ENCODE measurements around the gene TRIP12. TPM values are rescaled to one million over a fixed set of nuclear protein-coding genes. Genes with fewer than 3 reads are reported as not detected.

TRIP12 gene
- total and polyA plus RNA-seq, 4 donors = 18.6 to 358 (median 118) TPM

GRCh38 chr2:229780856-229781773 lies 140.7 kb downstream of the TRIP12 start:
- no peak overlapping the region for H3K4me3 ChIP-seq
- H3K9ac ChIP-seq (ENCODE audit: insufficient read depth in 1 of 2, low read length in 2 of 2) = no peak overlapping the region
- DNase-seq = peak in 2 of 3 donors; percentile 51 to 61
- no peaks in the 10 kb centered on the region for H3K4me1 ChIP-seq (ENCODE audit: control insufficient read depth in 5 of 5, insufficient read depth in 5 of 5, low read length in 5 of 5)
- no peak for ATAC-seq (ENCODE audit: insufficient read depth, low FRiP score)
- H3K9me3 ChIP-seq (ENCODE audit: control insufficient read depth in 4 of 4, insufficient read depth in 3 of 4, low read length in 3 of 4) = no peaks in the 10 kb centered on the region
- H3K36me3 ChIP-seq (ENCODE audit: control insufficient read depth in 4 of 4, insufficient read depth in 4 of 4, low read length in 4 of 4) = peaks cover 17 to 44% (median 22%) of the 10 kb centered on the region in 4 donors
- no peaks in the 10 kb centered on the region for H3K27me3 ChIP-seq (ENCODE audit: control insufficient read depth in 3 of 3, insufficient read depth in 3 of 3, low read length in 2 of 3)
- TF ChIP-seq, protein P1, sequence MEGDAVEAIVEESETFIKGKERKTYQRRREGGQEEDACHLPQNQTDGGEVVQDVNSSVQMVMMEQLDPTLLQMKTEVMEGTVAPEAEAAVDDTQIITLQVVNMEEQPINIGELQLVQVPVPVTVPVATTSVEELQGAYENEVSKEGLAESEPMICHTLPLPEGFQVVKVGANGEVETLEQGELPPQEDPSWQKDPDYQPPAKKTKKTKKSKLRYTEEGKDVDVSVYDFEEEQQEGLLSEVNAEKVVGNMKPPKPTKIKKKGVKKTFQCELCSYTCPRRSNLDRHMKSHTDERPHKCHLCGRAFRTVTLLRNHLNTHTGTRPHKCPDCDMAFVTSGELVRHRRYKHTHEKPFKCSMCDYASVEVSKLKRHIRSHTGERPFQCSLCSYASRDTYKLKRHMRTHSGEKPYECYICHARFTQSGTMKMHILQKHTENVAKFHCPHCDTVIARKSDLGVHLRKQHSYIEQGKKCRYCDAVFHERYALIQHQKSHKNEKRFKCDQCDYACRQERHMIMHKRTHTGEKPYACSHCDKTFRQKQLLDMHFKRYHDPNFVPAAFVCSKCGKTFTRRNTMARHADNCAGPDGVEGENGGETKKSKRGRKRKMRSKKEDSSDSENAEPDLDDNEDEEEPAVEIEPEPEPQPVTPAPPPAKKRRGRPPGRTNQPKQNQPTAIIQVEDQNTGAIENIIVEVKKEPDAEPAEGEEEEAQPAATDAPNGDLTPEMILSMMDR (IDR thresholded peaks at IDR 0.05; ENCODE audit: control extremely low read depth, extremely low read depth) = peak; percentile 26
- peak overlapping the region in 1 of 2 donors; percentile 31 for H3K27ac ChIP-seq (ENCODE audit: low read depth in 1 of 2, low read length in 1 of 2)

- DNase-seq = no peak
- Histone ChIP-seq H3K4me3 (no peak overlapping the region), H3K9me3 (ENCODE audit: control insufficient read depth in 4 of 4, insufficient read depth in 3 of 4, low read length in 3 of 4) (no peaks in the 10 kb centered on the region), H3K36me3 (ENCODE audit: control insufficient read depth in 4 of 4, insufficient read depth in 4 of 4, low read length in 4 of 4) (peaks cover 17 to 47% (median 21%) of the 10 kb centered on the region in 4 donors), H3K9ac (ENCODE audit: insufficient read depth in 1 of 2, low read length in 2 of 2) (no peak overlapping the region), H3K4me1 (ENCODE audit: control insufficient read depth in 5 of 5, insufficient read depth in 5 of 5, low read length in 5 of 5) (no peaks in the 10 kb centered on the region), H3K27me3 (ENCODE audit: control insufficient read depth in 3 of 3, insufficient read depth in 3 of 3, low read length in 2 of 3) (no peaks in the 10 kb centered on the region), H3K27ac (ENCODE audit: low read depth in 1 of 2, low read length in 1 of 2) (no peak overlapping the region)
- TF ChIP-seq, protein P1 (IDR thresholded peaks at IDR 0.05; ENCODE audit: control extremely low read depth, extremely low read depth) = no peak
- WGBS, 2 donors = 90 to 96% methylated on average over 3 of the region's 3 CpGs
- no peak for ATAC-seq (ENCODE audit: insufficient read depth, low FRiP score)
Observed at GRCh38 chr2:229779650-229780049, 142.2 kb downstream of the TRIP12 start.

DNA sequence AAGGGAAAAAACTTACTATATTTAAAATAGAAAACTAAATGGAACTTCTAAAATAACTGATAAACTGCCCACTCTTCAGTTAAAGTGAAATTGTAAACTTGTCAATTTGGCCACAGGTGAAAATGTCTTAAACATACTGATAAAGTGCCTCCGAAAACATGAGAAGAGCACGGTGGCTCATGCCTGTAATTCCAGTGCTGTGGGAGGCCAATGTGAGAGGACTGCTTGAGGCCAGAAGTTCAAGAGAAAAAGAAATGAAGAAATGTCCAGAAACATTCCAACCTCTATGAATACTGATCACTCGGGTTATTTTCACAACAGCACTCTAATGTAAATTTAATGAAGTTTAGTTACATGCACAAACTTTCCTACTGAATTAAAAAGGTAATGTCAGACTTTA lies 144.1 kb downstream of the TRIP12 start:
- H3K4me1 ChIP-seq (ENCODE audit: control insufficient read depth in 5 of 5, insufficient read depth in 5 of 5, low read length in 5 of 5) = no peaks in the 10 kb centered on the region
- peaks cover 23 to 55% (median 31%) of the 10 kb centered on the region in 4 donors for H3K36me3 ChIP-seq (ENCODE audit: control insufficient read depth in 4 of 4, insufficient read depth in 4 of 4, low read length in 4 of 4)
- no peaks in the 10 kb centered on the region for H3K9me3 ChIP-seq (ENCODE audit: control insufficient read depth in 4 of 4, insufficient read depth in 3 of 4, low read length in 3 of 4)
- DNase-seq = no peak
- no peak overlapping the region for H3K4me3 ChIP-seq
- WGBS, 2 donors = 93 to 96% methylated on average over 3 of the region's 3 CpGs
- no peaks in the 10 kb centered on the region for H3K27me3 ChIP-seq (ENCODE audit: control insufficient read depth in 3 of 3, insufficient read depth in 3 of 3, low read length in 2 of 3)
- no peak overlapping the region for H3K27ac ChIP-seq (ENCODE audit: low read depth in 1 of 2, low read length in 1 of 2)
- TF ChIP-seq, protein P1 (IDR thresholded peaks at IDR 0.05; ENCODE audit: control extremely low read depth, extremely low read depth) = no peak
- H3K9ac ChIP-seq (ENCODE audit: insufficient read depth in 1 of 2, low read length in 2 of 2) = no peak overlapping the region
- ATAC-seq (ENCODE audit: insufficient read depth, low FRiP score) = no peak

Measured in lung (tissue), 12 donors.